ENCODE measurements around the gene SUN2. TPM values are rescaled to one million over a fixed set of nuclear protein-coding genes. Genes with fewer than 3 reads are reported as not detected.

The SUN2 gene
- total and polyA plus RNA-seq, 2 of the 13 experiments (the other 11 are each of a cell fraction or from before 2014, with no cell fraction given), result 45.6 to 56.6 TPM

- TF ChIP-seq TRAFD1 (CRISPR knock-in tag; IDR thresholded peaks at IDR 0.05; ENCODE audit: borderline replicate concordance) (no peak), ZNF329 (CRISPR knock-in tag; IDR thresholded peaks at IDR 0.05; ENCODE audit: low read depth) (0 out of 2 replicates have a peak, but pooled peaks have one; percentile 16), AFF4 (CRISPR knock-in tag; IDR thresholded peaks at IDR 0.05) (no peak), POLR2AphosphoS5 (IDR thresholded peaks at IDR 0.05; ENCODE audit: low read depth, low read length) (peak; percentile 48; the same call in 1 of the 2 replicates), ZNF142 (CRISPR knock-in tag; IDR thresholded peaks at IDR 0.05) (0 out of 2 replicates have a peak, but pooled peaks have one; percentile 79), SALL2 (CRISPR knock-in tag; IDR thresholded peaks at IDR 0.05) (0 out of 2 replicates have a peak, but pooled peaks have one; percentile 5), SALL1 (CRISPR knock-in tag; IDR thresholded peaks at IDR 0.05) (peak; percentile 41; the same call in 1 of the 2 replicates), SP5 (CRISPR knock-in tag; IDR thresholded peaks at IDR 0.05; ENCODE audit: borderline replicate concordance, low read depth) (peak; percentile 48; the same call in 1 of the 2 replicates), TAF1 (CRISPR knock-in tag; IDR thresholded peaks at IDR 0.05) (peak; percentile 19; the same call in 1 of the 2 replicates), ZMYM2 (CRISPR knock-in tag; IDR thresholded peaks at IDR 0.05) (no peak), ZNF749 (CRISPR knock-in tag; IDR thresholded peaks at IDR 0.05; ENCODE audit: borderline replicate concordance) (peak; percentile 51; the same call in 1 of the 2 replicates), KDM2A (CRISPR knock-in tag; IDR thresholded peaks at IDR 0.05; ENCODE audit: borderline replicate concordance, low read depth) (0 out of 2 replicates have a peak, but pooled peaks have one; percentile 25), PHF21A (CRISPR knock-in tag; IDR thresholded peaks at IDR 0.05) (peak; percentile 34; the same call in 1 of the 2 replicates)
- TF ChIP-seq, protein P1, sequence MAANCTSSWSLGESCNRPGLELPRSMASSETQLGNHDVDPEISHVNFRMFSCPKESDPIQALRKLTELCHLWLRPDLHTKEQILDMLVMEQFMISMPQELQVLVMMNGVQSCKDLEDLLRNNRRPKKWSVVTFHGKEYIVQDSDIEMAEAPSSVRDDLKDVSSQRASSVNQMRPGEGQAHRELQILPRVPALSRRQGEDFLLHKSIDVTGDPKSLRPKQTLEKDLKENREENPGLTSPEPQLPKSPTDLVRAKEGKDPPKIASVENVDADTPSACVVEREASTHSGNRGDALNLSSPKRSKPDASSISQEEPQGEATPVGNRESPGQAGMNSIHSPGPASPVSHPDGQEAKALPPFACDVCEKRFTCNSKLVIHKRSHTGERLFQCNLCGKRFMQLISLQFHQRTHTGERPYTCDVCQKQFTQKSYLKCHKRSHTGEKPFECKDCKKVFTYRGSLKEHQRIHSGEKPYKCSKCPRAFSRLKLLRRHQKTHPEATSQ (CRISPR knock-in tag; IDR thresholded peaks at IDR 0.05; ENCODE audit: borderline replicate concordance), result no peak
These were observed at the start of gene SUN2 (continued) for GRCh38 chr22:38755911-38756532.

All from HepG2 (cell line).